ENCODE measurements around the gene IL32. TPM values are rescaled to one million over a fixed set of nuclear protein-coding genes. Genes with fewer than 3 reads are reported as not detected.

Gene IL32
- total RNA-seq, 1 experiment from 2014 or later: 4.7 TPM

- Mint-ChIP-seq H3K4me1 (peaks cover 35% of the 10 kb centered on the region), H3K4me3 (peak overlapping the region; percentile 72), H3K27ac (no peak overlapping the region), H3K36me3 (no peaks in the 10 kb centered on the region), H3K27me3 (ENCODE audit: low read depth) (peaks cover 3% of the 10 kb centered on the region; the same call in 1 of the 2 replicates), H3K9me3 (no peaks in the 10 kb centered on the region)
- DNase-seq (ENCODE audit: low spot score) (no peak), ATAC-seq (no peak)
- TF ChIP-seq ATF6 (CRISPR knock-in tag; IDR thresholded peaks at IDR 0.05) (no peak), NFE2L1 (CRISPR knock-in tag; IDR thresholded peaks at IDR 0.05) (no peak), PREB (CRISPR knock-in tag; IDR thresholded peaks at IDR 0.05; ENCODE audit: borderline replicate concordance) (no peak)
- CTCF ChIA-PET: interaction anchor here (1.1 to 11.1 kb wide), 9 partner anchors 4 to 96 kb away, joined by 3 to 292 read pairs (median 10); partner anchors contain the start of genes BICDL2, CLDN6, HCFC1R1 and MMP25
- POLR2A ChIA-PET: interaction anchor here (1.1 to 1.4 kb wide), 2 partner anchors 11 to 14 kb away, joined by 3 read pairs; no protein-coding TSS in a partner anchor
Measured at GRCh38 chr16:3035289-3035971, 30.0 kb upstream of the IL32 start.

- TF ChIP-seq ZNF263 (CRISPR knock-in tag; IDR thresholded peaks at IDR 0.05; ENCODE audit: low read depth) (peak; percentile 25; the same call in 1 of the 2 replicates), ZNF396 (CRISPR knock-in tag; IDR thresholded peaks at IDR 0.05; ENCODE audit: borderline replicate concordance) (no peak)
- ChIA-PET POLR2A (interaction anchor here (0.7 to 1.4 kb wide), 2 partner anchors 8 to 12 kb away, joined by 3 read pairs; no protein-coding TSS in a partner anchor), CTCF (interaction anchor here (0.6 to 11.1 kb wide), 6 partner anchors 5 to 560 kb away, joined by 4 to 292 read pairs (median 21); partner anchors contain the start of genes CLDN6, HCFC1R1, THOC6 and TNFRSF12A)
- ATAC-seq (peak; percentile 15), DNase-seq (ENCODE audit: low spot score) (peak; percentile 42)
- Mint-ChIP-seq H3K36me3 (no peaks in the 10 kb centered on the region), H3K9me3 (no peaks in the 10 kb centered on the region), H3K27me3 (ENCODE audit: low read depth) (peaks cover 3% of the 10 kb centered on the region; the same call in 1 of the 2 replicates), H3K4me1 (peaks cover 33% of the 10 kb centered on the region), H3K27ac (no peak overlapping the region), H3K4me3 (peak overlapping the region; percentile 72)
Measured at GRCh38 chr16:3035972-3036725, 29.3 kb upstream of the IL32 start.

- POLR2A ChIA-PET: interaction anchor here (0.7 kb wide), 1 partner anchor 9 kb away, joined by 3 read pairs; no protein-coding TSS in a partner anchor
- DNase-seq (ENCODE audit: low spot score): peak; percentile 91
- peaks cover 30% of the 10 kb centered on the region for H3K4me1 Mint-ChIP-seq
- H3K27me3 Mint-ChIP-seq (ENCODE audit: low read depth): peaks cover 3% of the 10 kb centered on the region; the same call in 1 of the 2 replicates
- peak within 1 kb of the TSS; percentile 72 for H3K4me3 Mint-ChIP-seq
- H3K9me3 Mint-ChIP-seq: no peaks in the 10 kb centered on the region
- CTCF ChIA-PET: interaction anchor here (0.6 to 11.1 kb wide), 5 partner anchors 5 to 559 kb away, joined by 4 to 152 read pairs (median 31); partner anchors contain the start of gene TNFRSF12A
- ATAC-seq: peak; percentile 76
- no peaks in the 10 kb centered on the region for H3K36me3 Mint-ChIP-seq
- H3K27ac Mint-ChIP-seq: no peak within 1 kb of the TSS
- no peak for TF ChIP-seq ERG (CRISPR knock-in tag; IDR thresholded peaks at IDR 0.05)
- 0 out of 2 replicates have a peak, but pooled peaks have one; percentile 41 for TF ChIP-seq E2F5 (CRISPR knock-in tag; IDR thresholded peaks at IDR 0.05)
- TF ChIP-seq TCF7 (CRISPR knock-in tag; IDR thresholded peaks at IDR 0.05; ENCODE audit: low read depth): no peak
- no peak for TF ChIP-seq MYBL2 (CRISPR knock-in tag; IDR thresholded peaks at IDR 0.05)
- TF ChIP-seq ZNF121 (CRISPR knock-in tag; IDR thresholded peaks at IDR 0.05): peak; percentile 71; the same call in 1 of the 2 replicates
- 0 out of 2 replicates have a peak, but pooled peaks have one; percentile 15 for TF ChIP-seq HMGXB4 (CRISPR knock-in tag; IDR thresholded peaks at IDR 0.05)
- peak; percentile 74 for TF ChIP-seq GTF2I (CRISPR knock-in tag; conservative IDR thresholded peaks at IDR 0.05)
- TF ChIP-seq ESRRA (CRISPR knock-in tag; IDR thresholded peaks at IDR 0.05; ENCODE audit: borderline replicate concordance): no peak
- no peak for TF ChIP-seq NFYB (CRISPR knock-in tag; conservative IDR thresholded peaks at IDR 0.05; ENCODE audit: low read depth)
- TF ChIP-seq ZMAT4 (CRISPR knock-in tag; IDR thresholded peaks at IDR 0.05): no peak
Measured at GRCh38 chr16:3036726-3037315, 28.6 kb upstream of the IL32 start, which contains the start of gene BICDL2. BICDL2 (minus strand) TSS chr16:3036944; CDS start chr16:3035496, 1,448 bp downstream.

All from WTC11 (cell line).